Mesothelial cell of epicardium (in vitro differentiated cells): ENCODE results near the gene ROBO1. TPM values are rescaled to one million over a fixed set of nuclear protein-coding genes. Genes with fewer than 3 reads are reported as not detected.

ENCODE experiments used
- DNase-seq, 2 experiments: peaks; one replicate each; pipeline ENCODE4 v3.0.0; 2021; ENCODE audit warnings: low spot score in 2 of 2; ENCODE audit not compliant: unreplicated experiment in 2 of 2
- H3K27ac Mint-ChIP-seq: 2 replicates; pipeline ENCODE4 v1.8.0; 2021; ENCODE audit warnings: mixed read lengths
- H3K27me3 Mint-ChIP-seq: 2 replicates; pipeline ENCODE4 v1.8.0; 2021; ENCODE audit warnings: low read depth, mixed read lengths
- H3K36me3 Mint-ChIP-seq: 2 replicates; pipeline ENCODE4 v1.8.0; 2021; ENCODE audit warnings: mixed read lengths
- H3K4me1 Mint-ChIP-seq: 2 replicates; pipeline ENCODE4 v1.8.0; 2021; ENCODE audit warnings: mixed read lengths
- H3K4me3 Mint-ChIP-seq: 2 replicates; pipeline ENCODE4 v1.8.0; 2021; ENCODE audit warnings: mild to moderate bottlenecking, moderate library complexity, mixed read lengths
- H3K9me3 Mint-ChIP-seq: 2 replicates; pipeline ENCODE4 v1.8.0; 2021; ENCODE audit warnings: mixed read lengths
- total RNA-seq: library from RNA; stranded (reverse); gene quantifications from 3 replicates; pipeline ENCODE4 v1.2.1, GENCODE V29; 2021
- TF ChIP-seq, protein P1 (sequence below): fragments of 200-600 bp; sonication (generic); IDR thresholded peaks from one replicate; pipeline ENCODE4 v1.5.0; 2021; ENCODE audit warnings: antibody characterized with exemption; ENCODE audit not compliant: unreplicated experiment

ROBO1 gene
- total RNA-seq, 1 donor from 2014 or later, result 143 TPM

- H3K27me3 Mint-ChIP-seq, result no peaks in the 10 kb centered on the region
- no peak for DNase-seq
- TF ChIP-seq, protein P1, sequence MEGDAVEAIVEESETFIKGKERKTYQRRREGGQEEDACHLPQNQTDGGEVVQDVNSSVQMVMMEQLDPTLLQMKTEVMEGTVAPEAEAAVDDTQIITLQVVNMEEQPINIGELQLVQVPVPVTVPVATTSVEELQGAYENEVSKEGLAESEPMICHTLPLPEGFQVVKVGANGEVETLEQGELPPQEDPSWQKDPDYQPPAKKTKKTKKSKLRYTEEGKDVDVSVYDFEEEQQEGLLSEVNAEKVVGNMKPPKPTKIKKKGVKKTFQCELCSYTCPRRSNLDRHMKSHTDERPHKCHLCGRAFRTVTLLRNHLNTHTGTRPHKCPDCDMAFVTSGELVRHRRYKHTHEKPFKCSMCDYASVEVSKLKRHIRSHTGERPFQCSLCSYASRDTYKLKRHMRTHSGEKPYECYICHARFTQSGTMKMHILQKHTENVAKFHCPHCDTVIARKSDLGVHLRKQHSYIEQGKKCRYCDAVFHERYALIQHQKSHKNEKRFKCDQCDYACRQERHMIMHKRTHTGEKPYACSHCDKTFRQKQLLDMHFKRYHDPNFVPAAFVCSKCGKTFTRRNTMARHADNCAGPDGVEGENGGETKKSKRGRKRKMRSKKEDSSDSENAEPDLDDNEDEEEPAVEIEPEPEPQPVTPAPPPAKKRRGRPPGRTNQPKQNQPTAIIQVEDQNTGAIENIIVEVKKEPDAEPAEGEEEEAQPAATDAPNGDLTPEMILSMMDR, result no peak
- H3K36me3 Mint-ChIP-seq, result peaks cover 20% of the 10 kb centered on the region
- H3K27ac Mint-ChIP-seq, result peak overlapping the region; percentile 60
- H3K4me1 Mint-ChIP-seq, result peaks cover 43% of the 10 kb centered on the region
- no peaks in the 10 kb centered on the region for H3K9me3 Mint-ChIP-seq
- no peak overlapping the region for H3K4me3 Mint-ChIP-seq
These were observed 1120.1 kb downstream of the ROBO1 start for GRCh38 chr3:78647726-78648125.

DNA sequence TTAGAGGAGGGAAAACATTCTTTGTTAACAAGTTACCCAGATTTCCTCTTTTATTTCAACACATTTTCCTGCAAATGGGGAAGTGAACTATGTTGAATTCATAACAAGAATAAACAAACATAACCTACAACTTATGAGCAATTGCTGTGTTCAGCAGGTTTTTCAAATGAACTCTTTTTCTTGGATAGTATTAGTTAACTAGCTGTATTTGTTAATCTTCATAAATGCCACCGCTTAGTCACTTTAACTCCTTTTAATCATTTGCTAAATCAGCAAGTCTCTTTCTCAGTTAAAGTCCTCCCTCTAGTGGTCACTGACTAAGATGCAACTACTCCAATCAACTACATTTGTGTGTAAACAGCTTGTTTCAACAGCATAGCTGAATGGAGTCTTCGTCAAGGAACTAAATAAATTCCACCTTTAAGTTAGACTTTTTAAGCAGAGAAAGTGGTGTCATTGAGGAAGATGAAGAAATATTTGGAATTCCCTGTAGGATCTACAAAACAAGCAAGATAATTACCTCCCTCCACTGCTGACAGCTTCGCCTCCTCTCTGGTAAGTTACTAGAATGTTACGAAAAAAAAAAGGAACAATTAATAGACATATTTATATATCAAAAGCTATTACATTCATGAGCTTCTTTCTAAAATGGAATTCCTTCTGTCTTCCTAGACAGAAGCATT lies 1122.0 kb downstream of the ROBO1 start:
- peaks cover 45% of the 10 kb centered on the region for H3K4me1 Mint-ChIP-seq
- peaks cover 12% of the 10 kb centered on the region for H3K36me3 Mint-ChIP-seq
- H3K9me3 Mint-ChIP-seq, result no peaks in the 10 kb centered on the region
- no peaks in the 10 kb centered on the region for H3K27me3 Mint-ChIP-seq
- H3K27ac Mint-ChIP-seq, result peak overlapping the region; percentile 44
- TF ChIP-seq, protein P1, result peak; percentile 97
- H3K4me3 Mint-ChIP-seq, result no peak overlapping the region
- no peak for DNase-seq

DNA sequence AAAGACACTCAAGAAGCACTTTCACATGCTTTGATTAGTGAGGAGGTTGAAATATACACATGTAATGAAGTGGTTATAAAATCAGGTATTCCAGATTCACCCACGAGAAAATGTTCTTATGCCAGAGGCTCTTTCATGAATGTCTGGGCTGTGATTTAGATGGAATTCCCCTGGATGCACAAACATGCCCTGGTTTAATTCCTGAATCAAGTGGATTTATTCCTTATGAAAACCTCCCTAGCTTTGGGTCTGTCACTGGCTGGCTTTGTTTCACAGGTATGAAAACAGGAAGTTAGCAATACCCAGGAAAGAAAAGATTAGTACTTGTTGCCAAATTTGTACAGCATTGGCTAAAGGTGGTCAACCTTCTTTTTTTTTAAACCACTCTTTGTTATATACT lies 1123.0 kb downstream of the ROBO1 start:
- H3K27ac Mint-ChIP-seq, result peak overlapping the region; percentile 85
- H3K9me3 Mint-ChIP-seq, result no peaks in the 10 kb centered on the region
- H3K4me3 Mint-ChIP-seq, result no peak overlapping the region
- peaks cover 45% of the 10 kb centered on the region for H3K4me1 Mint-ChIP-seq
- H3K36me3 Mint-ChIP-seq, result peaks cover 4% of the 10 kb centered on the region
- TF ChIP-seq, protein P1, result no peak
- no peaks in the 10 kb centered on the region for H3K27me3 Mint-ChIP-seq
- no peak for DNase-seq

DNA sequence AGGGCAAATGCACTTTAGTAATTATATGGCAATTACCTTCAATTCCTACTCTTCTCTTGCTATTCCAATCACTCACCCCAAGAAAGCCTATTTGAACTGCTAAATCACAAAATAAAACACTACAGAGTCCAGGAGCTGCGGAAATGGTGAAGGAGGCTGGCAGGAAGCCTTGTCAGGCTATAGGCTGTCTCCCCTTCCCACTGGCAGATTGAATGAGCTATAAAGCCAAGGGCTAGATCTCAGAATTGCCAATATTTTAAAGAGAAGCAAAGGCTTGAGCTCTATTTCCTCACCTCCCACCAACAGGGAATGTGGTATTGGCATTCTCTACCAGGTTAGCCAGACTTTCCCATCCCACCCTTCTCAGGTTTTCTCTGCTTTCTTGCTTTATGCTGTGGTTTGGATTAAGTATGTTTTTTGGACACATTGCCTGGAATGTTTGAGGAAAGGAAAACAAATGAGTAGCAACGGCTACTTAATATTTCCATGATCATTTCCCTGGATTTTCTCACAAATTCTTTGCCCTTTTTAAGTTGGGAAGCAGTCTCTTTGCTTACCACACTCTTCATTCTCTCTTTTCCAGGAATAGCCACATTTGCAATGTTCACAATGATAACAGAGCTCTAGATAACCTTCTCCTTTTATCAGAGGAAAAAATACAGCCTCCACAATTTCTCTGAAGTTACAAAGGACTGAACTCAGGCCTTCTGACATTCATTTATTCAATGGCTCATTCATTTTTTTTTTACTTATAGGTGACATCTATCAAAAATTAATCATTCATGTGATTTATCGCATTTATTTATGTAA lies 1125.4 kb downstream of the ROBO1 start:
- Mint-ChIP-seq H3K4me3 (no peak overlapping the region), H3K27ac (peak overlapping the region; percentile 22), H3K9me3 (no peaks in the 10 kb centered on the region), H3K36me3 (peaks cover 9% of the 10 kb centered on the region), H3K4me1 (peaks cover 29% of the 10 kb centered on the region), H3K27me3 (no peaks in the 10 kb centered on the region)
- no peak for DNase-seq
- TF ChIP-seq, protein P1, result no peak

- no peak overlapping the region for H3K27ac Mint-ChIP-seq
- DNase-seq, result no peak
- peaks cover 9% of the 10 kb centered on the region for H3K36me3 Mint-ChIP-seq
- TF ChIP-seq, protein P1, result no peak
- H3K27me3 Mint-ChIP-seq, result no peaks in the 10 kb centered on the region
- H3K4me1 Mint-ChIP-seq, result peaks cover 22% of the 10 kb centered on the region
- no peaks in the 10 kb centered on the region for H3K9me3 Mint-ChIP-seq
- H3K4me3 Mint-ChIP-seq, result no peak overlapping the region
These were observed 1126.1 kb downstream of the ROBO1 start for GRCh38 chr3:78641703-78642102.
